Measurements from ENCODE around the gene MBL2.

DNA sequence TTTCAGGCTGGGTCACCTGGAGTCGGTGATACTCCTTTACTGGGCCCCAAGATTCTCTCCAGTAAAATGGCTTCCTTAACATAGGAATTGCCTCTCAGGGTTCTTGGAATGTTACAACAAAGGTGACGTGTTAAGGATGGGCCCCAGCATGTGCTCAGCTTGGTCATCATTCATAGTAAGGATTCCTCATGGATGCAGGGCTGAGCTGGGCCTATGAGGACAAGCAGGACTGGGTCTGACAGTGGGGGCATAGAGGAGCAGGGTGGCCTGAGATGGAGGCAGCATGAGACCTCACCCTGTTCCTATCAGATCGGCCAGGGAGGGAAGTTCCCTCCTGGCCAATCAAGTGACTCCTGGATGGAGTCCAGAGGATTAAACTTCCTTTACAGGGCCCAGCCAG, 12.8 kb upstream of the MBL2 start:
- TF ChIP-seq EP300 (conservative IDR thresholded peaks at IDR 0.05; ENCODE audit: poor library complexity, severe bottlenecking) (no peak), POLR2AphosphoS5 (IDR thresholded peaks at IDR 0.05) (no peak), EZH2 (IDR thresholded peaks at IDR 0.05; ENCODE audit: borderline replicate concordance, insufficient read depth, low read length, poor library complexity, severe bottlenecking) (no peak), TAF1 (IDR thresholded peaks at IDR 0.05; ENCODE audit: low read depth) (no peak), RAD21 (conservative IDR thresholded peaks at IDR 0.05) (no peak), MXI1 (conservative IDR thresholded peaks at IDR 0.05; ENCODE audit: poor library complexity, severe bottlenecking) (no peak)
- TF ChIP-seq, protein P1, sequence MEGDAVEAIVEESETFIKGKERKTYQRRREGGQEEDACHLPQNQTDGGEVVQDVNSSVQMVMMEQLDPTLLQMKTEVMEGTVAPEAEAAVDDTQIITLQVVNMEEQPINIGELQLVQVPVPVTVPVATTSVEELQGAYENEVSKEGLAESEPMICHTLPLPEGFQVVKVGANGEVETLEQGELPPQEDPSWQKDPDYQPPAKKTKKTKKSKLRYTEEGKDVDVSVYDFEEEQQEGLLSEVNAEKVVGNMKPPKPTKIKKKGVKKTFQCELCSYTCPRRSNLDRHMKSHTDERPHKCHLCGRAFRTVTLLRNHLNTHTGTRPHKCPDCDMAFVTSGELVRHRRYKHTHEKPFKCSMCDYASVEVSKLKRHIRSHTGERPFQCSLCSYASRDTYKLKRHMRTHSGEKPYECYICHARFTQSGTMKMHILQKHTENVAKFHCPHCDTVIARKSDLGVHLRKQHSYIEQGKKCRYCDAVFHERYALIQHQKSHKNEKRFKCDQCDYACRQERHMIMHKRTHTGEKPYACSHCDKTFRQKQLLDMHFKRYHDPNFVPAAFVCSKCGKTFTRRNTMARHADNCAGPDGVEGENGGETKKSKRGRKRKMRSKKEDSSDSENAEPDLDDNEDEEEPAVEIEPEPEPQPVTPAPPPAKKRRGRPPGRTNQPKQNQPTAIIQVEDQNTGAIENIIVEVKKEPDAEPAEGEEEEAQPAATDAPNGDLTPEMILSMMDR (IDR thresholded peaks at IDR 0.05; ENCODE audit: poor library complexity, severe bottlenecking) = no peak
- TF ChIP-seq, protein P2, sequence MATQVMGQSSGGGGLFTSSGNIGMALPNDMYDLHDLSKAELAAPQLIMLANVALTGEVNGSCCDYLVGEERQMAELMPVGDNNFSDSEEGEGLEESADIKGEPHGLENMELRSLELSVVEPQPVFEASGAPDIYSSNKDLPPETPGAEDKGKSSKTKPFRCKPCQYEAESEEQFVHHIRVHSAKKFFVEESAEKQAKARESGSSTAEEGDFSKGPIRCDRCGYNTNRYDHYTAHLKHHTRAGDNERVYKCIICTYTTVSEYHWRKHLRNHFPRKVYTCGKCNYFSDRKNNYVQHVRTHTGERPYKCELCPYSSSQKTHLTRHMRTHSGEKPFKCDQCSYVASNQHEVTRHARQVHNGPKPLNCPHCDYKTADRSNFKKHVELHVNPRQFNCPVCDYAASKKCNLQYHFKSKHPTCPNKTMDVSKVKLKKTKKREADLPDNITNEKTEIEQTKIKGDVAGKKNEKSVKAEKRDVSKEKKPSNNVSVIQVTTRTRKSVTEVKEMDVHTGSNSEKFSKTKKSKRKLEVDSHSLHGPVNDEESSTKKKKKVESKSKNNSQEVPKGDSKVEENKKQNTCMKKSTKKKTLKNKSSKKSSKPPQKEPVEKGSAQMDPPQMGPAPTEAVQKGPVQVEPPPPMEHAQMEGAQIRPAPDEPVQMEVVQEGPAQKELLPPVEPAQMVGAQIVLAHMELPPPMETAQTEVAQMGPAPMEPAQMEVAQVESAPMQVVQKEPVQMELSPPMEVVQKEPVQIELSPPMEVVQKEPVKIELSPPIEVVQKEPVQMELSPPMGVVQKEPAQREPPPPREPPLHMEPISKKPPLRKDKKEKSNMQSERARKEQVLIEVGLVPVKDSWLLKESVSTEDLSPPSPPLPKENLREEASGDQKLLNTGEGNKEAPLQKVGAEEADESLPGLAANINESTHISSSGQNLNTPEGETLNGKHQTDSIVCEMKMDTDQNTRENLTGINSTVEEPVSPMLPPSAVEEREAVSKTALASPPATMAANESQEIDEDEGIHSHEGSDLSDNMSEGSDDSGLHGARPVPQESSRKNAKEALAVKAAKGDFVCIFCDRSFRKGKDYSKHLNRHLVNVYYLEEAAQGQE (IDR thresholded peaks at IDR 0.05; ENCODE audit: borderline replicate concordance) = no peak

Data from neural cell (in vitro differentiated cells).